Measurements from ENCODE around the gene CDYL2.

DNA sequence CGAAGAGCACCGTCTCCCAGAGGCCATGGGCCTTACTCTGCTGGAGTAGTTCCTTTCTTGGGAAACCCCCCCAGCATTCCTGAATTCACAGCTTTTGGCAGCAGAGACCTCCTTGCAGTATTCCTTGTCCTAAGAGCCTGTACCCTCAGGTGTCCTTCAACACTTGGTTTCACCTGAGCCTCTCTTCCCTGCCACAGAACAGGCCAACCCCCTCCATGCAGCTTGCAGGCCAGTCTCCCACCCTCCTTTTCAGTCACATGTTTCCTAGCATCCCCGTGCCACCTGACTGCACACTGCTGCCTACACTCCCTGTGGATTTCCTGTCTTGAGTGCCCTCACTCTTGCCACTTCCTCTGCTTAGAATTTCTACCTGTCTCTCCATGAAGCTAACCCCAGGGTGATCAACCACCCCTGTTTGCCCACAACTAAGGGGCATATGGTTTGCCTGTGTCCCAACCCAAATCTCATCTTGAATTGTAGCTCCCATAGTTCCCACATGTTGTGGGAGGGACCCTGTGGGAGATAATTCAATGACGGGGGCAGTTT, 198.1 kb downstream of the CDYL2 start:
- no peak for TF ChIP-seq POLR2A (IDR thresholded peaks at IDR 0.05)
- TF ChIP-seq, protein P1, sequence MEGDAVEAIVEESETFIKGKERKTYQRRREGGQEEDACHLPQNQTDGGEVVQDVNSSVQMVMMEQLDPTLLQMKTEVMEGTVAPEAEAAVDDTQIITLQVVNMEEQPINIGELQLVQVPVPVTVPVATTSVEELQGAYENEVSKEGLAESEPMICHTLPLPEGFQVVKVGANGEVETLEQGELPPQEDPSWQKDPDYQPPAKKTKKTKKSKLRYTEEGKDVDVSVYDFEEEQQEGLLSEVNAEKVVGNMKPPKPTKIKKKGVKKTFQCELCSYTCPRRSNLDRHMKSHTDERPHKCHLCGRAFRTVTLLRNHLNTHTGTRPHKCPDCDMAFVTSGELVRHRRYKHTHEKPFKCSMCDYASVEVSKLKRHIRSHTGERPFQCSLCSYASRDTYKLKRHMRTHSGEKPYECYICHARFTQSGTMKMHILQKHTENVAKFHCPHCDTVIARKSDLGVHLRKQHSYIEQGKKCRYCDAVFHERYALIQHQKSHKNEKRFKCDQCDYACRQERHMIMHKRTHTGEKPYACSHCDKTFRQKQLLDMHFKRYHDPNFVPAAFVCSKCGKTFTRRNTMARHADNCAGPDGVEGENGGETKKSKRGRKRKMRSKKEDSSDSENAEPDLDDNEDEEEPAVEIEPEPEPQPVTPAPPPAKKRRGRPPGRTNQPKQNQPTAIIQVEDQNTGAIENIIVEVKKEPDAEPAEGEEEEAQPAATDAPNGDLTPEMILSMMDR (IDR thresholded peaks at IDR 0.05) = no peak

All from body of pancreas (tissue), 4 donors.